PC-3 (cell line): ENCODE data around the gene L3MBTL4.

ENCODE experiments used
- EZH2 ChIP-seq: fragments of 300-600 bp; sonication (generic); IDR thresholded peaks from one replicate; pipeline ENCODE4 v1.6.1; 2017; ENCODE audit warnings: antibody characterized with exemption, mild to moderate bottlenecking, low read length; ENCODE audit not compliant: unreplicated experiment
- TF ChIP-seq, protein P1 (sequence below): fragments of 300-600 bp; sonication (generic); conservative IDR thresholded peaks from 2 replicates; pipeline ENCODE4 v1.5.1; 2017; ENCODE audit warnings: antibody characterized with exemption, low read depth, mild to moderate bottlenecking, low read length

- TF ChIP-seq, protein P1, sequence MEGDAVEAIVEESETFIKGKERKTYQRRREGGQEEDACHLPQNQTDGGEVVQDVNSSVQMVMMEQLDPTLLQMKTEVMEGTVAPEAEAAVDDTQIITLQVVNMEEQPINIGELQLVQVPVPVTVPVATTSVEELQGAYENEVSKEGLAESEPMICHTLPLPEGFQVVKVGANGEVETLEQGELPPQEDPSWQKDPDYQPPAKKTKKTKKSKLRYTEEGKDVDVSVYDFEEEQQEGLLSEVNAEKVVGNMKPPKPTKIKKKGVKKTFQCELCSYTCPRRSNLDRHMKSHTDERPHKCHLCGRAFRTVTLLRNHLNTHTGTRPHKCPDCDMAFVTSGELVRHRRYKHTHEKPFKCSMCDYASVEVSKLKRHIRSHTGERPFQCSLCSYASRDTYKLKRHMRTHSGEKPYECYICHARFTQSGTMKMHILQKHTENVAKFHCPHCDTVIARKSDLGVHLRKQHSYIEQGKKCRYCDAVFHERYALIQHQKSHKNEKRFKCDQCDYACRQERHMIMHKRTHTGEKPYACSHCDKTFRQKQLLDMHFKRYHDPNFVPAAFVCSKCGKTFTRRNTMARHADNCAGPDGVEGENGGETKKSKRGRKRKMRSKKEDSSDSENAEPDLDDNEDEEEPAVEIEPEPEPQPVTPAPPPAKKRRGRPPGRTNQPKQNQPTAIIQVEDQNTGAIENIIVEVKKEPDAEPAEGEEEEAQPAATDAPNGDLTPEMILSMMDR: no peak
- TF ChIP-seq EZH2: no peak
These were observed 427.5 kb downstream of the L3MBTL4 start for GRCh38 chr18:5987249-5987648.
